Measurements from ENCODE around the gene BLVRB.

The BLVRB gene

DNA sequence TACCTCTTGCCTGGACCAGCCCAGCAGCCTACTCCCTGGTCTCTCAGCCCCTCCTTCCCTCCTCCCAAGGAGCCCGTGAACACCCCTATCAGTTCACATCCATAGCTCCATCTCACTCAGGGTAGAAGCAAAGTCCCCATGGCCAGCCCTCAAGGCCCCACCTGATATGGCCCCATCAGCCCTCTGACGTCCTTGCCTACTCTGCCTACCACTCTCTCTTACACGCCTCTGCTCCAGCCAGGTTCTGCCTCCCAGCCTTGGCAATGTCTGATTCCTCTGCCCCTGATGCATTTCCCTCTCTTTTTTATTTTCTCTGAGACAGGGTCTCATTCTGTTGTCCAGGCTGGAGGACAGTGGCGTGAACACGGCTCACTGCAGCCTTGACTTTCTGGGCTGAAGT, 13.5 kb downstream of the BLVRB start:
- no peak for DNase-seq (ENCODE audit: low read depth)
- TF ChIP-seq, protein P1, sequence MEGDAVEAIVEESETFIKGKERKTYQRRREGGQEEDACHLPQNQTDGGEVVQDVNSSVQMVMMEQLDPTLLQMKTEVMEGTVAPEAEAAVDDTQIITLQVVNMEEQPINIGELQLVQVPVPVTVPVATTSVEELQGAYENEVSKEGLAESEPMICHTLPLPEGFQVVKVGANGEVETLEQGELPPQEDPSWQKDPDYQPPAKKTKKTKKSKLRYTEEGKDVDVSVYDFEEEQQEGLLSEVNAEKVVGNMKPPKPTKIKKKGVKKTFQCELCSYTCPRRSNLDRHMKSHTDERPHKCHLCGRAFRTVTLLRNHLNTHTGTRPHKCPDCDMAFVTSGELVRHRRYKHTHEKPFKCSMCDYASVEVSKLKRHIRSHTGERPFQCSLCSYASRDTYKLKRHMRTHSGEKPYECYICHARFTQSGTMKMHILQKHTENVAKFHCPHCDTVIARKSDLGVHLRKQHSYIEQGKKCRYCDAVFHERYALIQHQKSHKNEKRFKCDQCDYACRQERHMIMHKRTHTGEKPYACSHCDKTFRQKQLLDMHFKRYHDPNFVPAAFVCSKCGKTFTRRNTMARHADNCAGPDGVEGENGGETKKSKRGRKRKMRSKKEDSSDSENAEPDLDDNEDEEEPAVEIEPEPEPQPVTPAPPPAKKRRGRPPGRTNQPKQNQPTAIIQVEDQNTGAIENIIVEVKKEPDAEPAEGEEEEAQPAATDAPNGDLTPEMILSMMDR (conservative IDR thresholded peaks at IDR 0.05; ENCODE audit: control insufficient read depth, insufficient read depth, low read depth, low read length) = no peak
- no peak overlapping the region for H3K4me3 ChIP-seq (ENCODE audit: control insufficient read depth, low read depth, low read length)

DNA sequence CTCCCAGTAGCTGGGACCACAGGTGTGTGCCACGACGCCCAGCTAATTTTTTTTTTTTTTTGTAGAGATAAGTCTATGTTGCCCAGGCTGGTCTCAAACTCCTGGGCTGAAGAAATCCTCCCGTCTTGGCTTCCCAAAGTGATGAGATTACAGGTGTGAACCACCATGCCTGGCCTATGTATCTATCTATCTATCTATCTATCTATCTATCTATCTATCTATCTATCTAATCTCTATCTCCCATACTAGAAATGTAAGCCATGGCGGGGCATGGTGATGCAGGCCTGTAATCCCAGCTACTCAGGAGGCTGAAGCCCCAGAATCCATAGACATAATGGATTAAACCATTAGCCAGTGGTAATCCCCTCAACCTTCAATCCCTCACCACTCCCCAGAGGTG, 14.9 kb downstream of the BLVRB start:
- no peak for DNase-seq (ENCODE audit: low read depth)
- H3K4me3 ChIP-seq (ENCODE audit: control insufficient read depth, low read depth, low read length) = no peak overlapping the region
- TF ChIP-seq, protein P1 (conservative IDR thresholded peaks at IDR 0.05; ENCODE audit: control insufficient read depth, insufficient read depth, low read depth, low read length) = no peak

DNA sequence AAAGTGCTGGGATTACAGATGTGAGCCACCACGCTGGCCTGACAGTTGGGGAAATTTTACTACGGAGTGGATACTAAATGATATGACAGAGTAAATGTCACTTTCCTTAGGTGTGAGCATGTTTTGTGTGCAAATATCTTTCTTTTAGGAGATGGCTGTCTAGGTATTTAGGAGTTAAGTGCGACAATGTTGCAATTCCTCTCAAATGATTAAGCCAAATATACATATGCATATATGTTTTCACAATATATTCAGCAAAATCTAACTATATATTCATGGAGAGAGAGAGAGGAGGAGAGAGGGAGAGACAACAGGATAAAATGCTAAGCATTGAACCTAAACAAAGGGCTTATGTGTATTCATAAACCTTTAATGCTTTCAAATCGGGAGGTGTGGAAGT, 16.0 kb downstream of the BLVRB start:
- DNase-seq (ENCODE audit: low read depth) = no peak

DNA sequence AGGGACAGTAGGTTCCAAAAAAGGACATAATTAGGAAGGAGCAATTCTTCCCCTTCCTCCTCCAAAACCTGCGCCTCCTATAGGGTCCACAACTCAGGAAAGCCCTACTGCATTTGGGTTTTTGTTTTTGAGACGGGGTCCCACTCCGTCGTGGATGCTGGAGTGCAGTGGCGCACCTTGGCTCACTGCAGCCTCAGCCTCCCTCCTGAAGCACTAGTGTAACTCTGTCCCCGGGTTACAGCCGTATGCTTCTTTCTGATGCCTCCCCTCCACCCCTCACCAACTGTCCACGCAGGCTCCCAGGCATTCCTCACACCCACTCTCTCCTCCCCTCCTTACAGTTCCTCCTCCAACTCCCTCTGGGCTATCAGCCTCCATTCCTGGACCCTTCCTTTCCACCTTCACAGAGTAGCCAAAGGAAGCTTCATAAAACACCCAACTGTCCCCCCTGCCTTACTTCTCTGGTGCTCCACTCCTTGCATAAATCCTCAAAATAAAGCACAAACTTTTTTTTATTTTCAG, 19.2 kb downstream of the BLVRB start:
- DNase-seq (ENCODE audit: low read depth) = no peak
- no peak overlapping the region for H3K4me3 ChIP-seq (ENCODE audit: control insufficient read depth, low read depth, low read length)
- TF ChIP-seq, protein P1 (conservative IDR thresholded peaks at IDR 0.05; ENCODE audit: control insufficient read depth, insufficient read depth, low read depth, low read length) = no peak

More for the DNA sequence above, 16.0 kb downstream of the BLVRB start:
- H3K4me3 ChIP-seq (ENCODE audit: control insufficient read depth, low read depth, low read length) = no peak overlapping the region
- TF ChIP-seq, protein P1 (conservative IDR thresholded peaks at IDR 0.05; ENCODE audit: control insufficient read depth, insufficient read depth, low read depth, low read length) = no peak

DNA sequence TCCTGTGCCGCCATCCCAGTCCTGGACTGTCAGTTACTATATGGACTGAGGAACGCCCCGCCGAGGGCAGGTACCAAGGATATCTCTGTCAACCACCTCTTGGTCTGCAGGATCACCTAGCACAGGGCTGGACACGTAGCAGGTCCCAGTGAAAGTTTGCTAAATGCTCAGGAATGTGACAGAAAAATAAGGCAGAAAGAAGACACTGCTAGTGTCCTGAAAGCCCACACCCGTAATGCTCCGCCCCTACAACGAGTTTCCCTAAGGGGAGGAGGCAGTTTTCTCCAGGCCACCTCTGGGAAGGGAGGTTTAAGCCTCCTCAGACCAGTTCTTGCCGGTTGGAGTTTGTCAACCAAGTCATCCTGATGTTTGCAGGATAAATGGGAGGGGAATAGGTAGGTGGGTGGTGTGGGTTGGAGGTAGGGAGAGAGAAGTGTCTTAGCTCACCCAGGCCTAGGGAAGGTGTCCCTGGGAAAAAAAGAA, 19.7 kb downstream of the BLVRB start:
- H3K4me3 ChIP-seq (ENCODE audit: control insufficient read depth, low read depth, low read length) = no peak overlapping the region
- DNase-seq (ENCODE audit: low read depth) = peak; percentile 28
- TF ChIP-seq, protein P1 (conservative IDR thresholded peaks at IDR 0.05; ENCODE audit: control insufficient read depth, insufficient read depth, low read depth, low read length) = no peak

DNA sequence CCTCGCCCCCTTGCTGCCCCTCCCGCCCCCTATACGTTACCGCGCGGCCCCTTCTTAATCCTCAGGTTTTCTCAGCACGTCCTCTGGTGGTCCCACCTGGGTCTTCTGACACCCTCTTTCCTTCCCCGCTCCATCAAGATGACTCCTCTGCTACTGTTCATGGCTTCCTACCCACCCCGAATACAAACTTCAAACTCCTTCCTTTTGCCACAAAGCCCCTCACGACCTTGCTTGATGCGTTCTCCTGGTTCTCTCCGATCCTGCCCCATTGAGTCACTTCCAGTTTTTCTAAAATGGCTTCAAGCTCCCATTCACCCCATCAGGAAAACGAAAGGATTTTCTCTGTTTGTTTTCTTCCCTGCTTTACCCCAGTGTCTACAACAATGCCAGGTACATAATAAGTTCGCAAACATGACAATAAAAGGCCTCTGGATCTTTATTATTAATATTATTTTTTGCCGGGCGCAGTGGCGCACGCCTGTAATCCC, 20.7 kb downstream of the BLVRB start:
- no peak for DNase-seq (ENCODE audit: low read depth)
- TF ChIP-seq, protein P1 (conservative IDR thresholded peaks at IDR 0.05; ENCODE audit: control insufficient read depth, insufficient read depth, low read depth, low read length) = no peak
- H3K4me3 ChIP-seq (ENCODE audit: control insufficient read depth, low read depth, low read length) = peak overlapping the region; percentile 100
